ENCODE data around the gene CPNE2.

The CPNE2 gene

GRCh38 chr16:57146040-57146647, 53.8 kb downstream of the CPNE2 start:
- Histone ChIP-seq H3K4me1 (ENCODE audit: control insufficient read depth, insufficient read depth, low read length) (peaks cover 7% of the 10 kb centered on the region), H3K27me3 (ENCODE audit: control insufficient read depth, insufficient read depth, low read length) (no peaks in the 10 kb centered on the region), H3K9me3 (ENCODE audit: control insufficient read depth, insufficient read depth, low read length) (no peaks in the 10 kb centered on the region), H3K27ac (ENCODE audit: low read length) (no peak overlapping the region), H3K36me3 (ENCODE audit: control insufficient read depth, insufficient read depth, low read length) (no peaks in the 10 kb centered on the region), H3K4me3 (ENCODE audit: low read length) (no peak overlapping the region)
- no peak for DNase-seq (ENCODE audit: low read depth, low spot score)
- whole genome bisulfite sequencing (ENCODE audit: insufficient coverage, insufficient read length) = no CpG with 5 or more reads among the region's 24 CpGs

- DNase-seq (ENCODE audit: low read depth, low spot score) = no peak
- H3K4me3 ChIP-seq (ENCODE audit: low read length) = no peak overlapping the region
- H3K27me3 ChIP-seq (ENCODE audit: control insufficient read depth, insufficient read depth, low read length) = no peaks in the 10 kb centered on the region
- H3K27ac ChIP-seq (ENCODE audit: low read length) = no peak overlapping the region
- H3K36me3 ChIP-seq (ENCODE audit: control insufficient read depth, insufficient read depth, low read length) = no peaks in the 10 kb centered on the region
- no CpG with 5 or more reads among the region's 5 CpGs for WGBS (ENCODE audit: insufficient coverage, insufficient read length)
- peaks cover 7% of the 10 kb centered on the region for H3K4me1 ChIP-seq (ENCODE audit: control insufficient read depth, insufficient read depth, low read length)
- H3K9me3 ChIP-seq (ENCODE audit: control insufficient read depth, insufficient read depth, low read length) = no peaks in the 10 kb centered on the region
Observed at GRCh38 chr16:57146735-57147134, 54.4 kb downstream of the CPNE2 start.

DNA sequence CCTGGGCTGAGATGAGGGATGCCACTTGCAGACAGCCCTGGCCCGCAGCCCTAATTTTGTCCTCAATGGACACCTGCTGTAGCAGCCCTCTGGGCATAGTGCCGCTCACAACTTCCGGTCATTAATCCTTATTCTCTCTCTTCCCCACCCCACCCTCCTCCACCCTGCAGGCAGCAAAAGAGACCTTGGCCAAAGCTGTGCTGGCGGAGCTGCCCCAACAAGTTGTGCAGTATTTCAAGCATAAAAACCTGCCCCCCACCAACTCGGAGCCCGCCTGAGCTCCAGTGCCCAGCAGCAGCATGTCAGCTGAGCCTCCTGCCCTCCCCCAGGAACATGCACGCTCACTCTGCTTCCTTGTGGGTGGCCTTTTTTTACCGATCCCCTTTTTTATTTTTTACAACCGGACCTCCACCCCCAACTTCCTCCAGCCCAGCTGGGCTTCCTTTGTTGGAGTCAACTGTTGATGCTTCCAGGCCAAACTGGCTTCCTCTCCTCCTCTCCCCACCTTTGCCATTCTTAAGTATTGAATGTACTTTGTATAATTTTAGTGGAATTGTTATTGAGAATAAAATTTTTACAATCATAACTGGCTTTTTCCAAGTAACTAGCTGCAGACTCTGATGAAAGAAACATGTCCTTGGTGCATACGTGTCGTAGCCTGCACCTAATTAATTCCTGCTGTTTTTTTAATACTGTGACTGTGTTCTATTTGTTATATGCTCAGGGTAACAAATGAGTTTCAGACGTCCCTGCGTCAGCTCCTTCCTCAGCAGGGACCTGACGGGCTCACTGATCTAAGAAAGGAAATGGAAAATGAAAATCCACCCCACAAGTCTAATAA, 55.2 kb downstream of the CPNE2 start:
- no peak overlapping the region for H3K4me3 ChIP-seq (ENCODE audit: low read length)
- H3K9me3 ChIP-seq (ENCODE audit: control insufficient read depth, insufficient read depth, low read length) = no peaks in the 10 kb centered on the region
- no peaks in the 10 kb centered on the region for H3K27me3 ChIP-seq (ENCODE audit: control insufficient read depth, insufficient read depth, low read length)
- no peak overlapping the region for H3K27ac ChIP-seq (ENCODE audit: low read length)
- H3K36me3 ChIP-seq (ENCODE audit: control insufficient read depth, insufficient read depth, low read length) = 0 out of 2 replicates have a peak, but pooled peaks cover under 1% of the 10 kb centered on the region
- no peak for DNase-seq (ENCODE audit: low read depth, low spot score)
- no CpG with 5 or more reads among the region's 14 CpGs for WGBS (ENCODE audit: insufficient coverage, insufficient read length)
- H3K4me1 ChIP-seq (ENCODE audit: control insufficient read depth, insufficient read depth, low read length) = peaks cover 7% of the 10 kb centered on the region

DNA sequence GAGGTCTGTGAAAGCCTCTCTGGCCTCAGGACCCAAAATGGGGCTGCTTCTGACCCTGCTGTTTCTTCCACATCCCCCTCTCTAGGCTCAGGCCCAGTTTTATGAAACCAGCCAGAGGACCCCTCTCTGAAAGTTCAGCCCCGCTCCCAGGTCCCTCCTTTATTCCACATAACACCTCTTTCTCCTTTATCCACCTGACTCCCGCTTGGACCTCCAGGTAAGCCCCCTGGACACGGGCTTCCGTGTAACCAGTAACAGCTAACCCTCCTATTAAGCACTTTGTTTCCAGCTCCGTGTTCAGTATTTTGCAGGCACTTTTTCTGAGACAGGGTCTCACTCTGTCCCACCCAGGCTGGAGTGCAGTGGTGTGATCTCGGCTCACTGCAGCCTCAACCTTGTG, 56.1 kb downstream of the CPNE2 start:
- Histone ChIP-seq H3K9me3 (ENCODE audit: control insufficient read depth, insufficient read depth, low read length) (no peaks in the 10 kb centered on the region), H3K4me1 (ENCODE audit: control insufficient read depth, insufficient read depth, low read length) (peaks cover 7% of the 10 kb centered on the region), H3K4me3 (ENCODE audit: low read length) (no peak overlapping the region), H3K27ac (ENCODE audit: low read length) (no peak overlapping the region), H3K27me3 (ENCODE audit: control insufficient read depth, insufficient read depth, low read length) (no peaks in the 10 kb centered on the region), H3K36me3 (ENCODE audit: control insufficient read depth, insufficient read depth, low read length) (0 out of 2 replicates have a peak, but pooled peaks cover 3% of the 10 kb centered on the region)
- DNase-seq (ENCODE audit: low read depth, low spot score) = no peak
- no CpG with 5 or more reads among the region's 6 CpGs for WGBS (ENCODE audit: insufficient coverage, insufficient read length)

- Histone ChIP-seq H3K36me3 (ENCODE audit: control insufficient read depth, insufficient read depth, low read length) (peaks cover 11% of the 10 kb centered on the region), H3K4me1 (ENCODE audit: control insufficient read depth, insufficient read depth, low read length) (peaks cover 7% of the 10 kb centered on the region), H3K27me3 (ENCODE audit: control insufficient read depth, insufficient read depth, low read length) (no peaks in the 10 kb centered on the region), H3K27ac (ENCODE audit: low read length) (no peak overlapping the region), H3K9me3 (ENCODE audit: control insufficient read depth, insufficient read depth, low read length) (no peaks in the 10 kb centered on the region), H3K4me3 (ENCODE audit: low read length) (no peak overlapping the region)
- DNase-seq (ENCODE audit: low read depth, low spot score) = no peak
- WGBS (ENCODE audit: insufficient coverage, insufficient read length) = no CpG with 5 or more reads among the region's 10 CpGs
Observed at GRCh38 chr16:57149391-57149790, 57.0 kb downstream of the CPNE2 start.

DNA sequence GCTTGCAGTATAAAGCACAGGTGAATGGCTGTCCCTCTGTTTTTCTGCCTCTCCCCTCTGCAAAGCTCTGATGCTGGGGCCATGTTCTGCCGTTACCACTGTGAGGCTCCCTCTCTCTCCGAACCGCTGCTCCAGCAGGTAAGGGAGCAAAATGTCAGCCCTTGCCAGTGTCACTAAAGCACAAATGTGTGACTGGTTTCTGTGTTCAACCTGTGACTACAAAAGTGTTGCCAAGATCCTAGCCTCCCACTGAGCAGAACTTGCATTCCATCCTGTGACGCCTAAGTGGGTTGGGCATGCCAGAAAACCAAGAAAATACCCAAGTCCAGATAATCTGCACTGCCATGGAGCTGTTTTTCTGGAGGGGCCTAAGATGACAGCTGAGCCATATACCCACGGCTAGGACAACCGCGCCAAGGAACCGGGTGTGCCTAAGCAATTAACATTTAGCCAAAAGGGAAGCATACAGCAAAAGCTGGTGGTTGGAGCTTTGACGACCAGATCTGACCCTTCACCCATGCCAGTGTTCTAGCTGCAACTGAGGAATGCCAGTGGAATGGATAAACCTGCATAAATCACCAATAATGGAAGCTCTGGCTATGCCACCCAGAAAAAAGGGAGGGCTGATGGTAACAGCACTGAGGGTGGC, 58.4 kb downstream of the CPNE2 start:
- peaks cover 11% of the 10 kb centered on the region for H3K36me3 ChIP-seq (ENCODE audit: control insufficient read depth, insufficient read depth, low read length)

GRCh38 chr16:57151369-57151768, 59.0 kb downstream of the CPNE2 start:
- H3K27ac ChIP-seq (ENCODE audit: low read length) = no peak overlapping the region
- H3K4me1 ChIP-seq (ENCODE audit: control insufficient read depth, insufficient read depth, low read length) = peaks cover 5% of the 10 kb centered on the region
- no peaks in the 10 kb centered on the region for H3K9me3 ChIP-seq (ENCODE audit: control insufficient read depth, insufficient read depth, low read length)
- H3K27me3 ChIP-seq (ENCODE audit: control insufficient read depth, insufficient read depth, low read length) = no peaks in the 10 kb centered on the region
- H3K36me3 ChIP-seq (ENCODE audit: control insufficient read depth, insufficient read depth, low read length) = peaks cover 11% of the 10 kb centered on the region
- no peak for DNase-seq (ENCODE audit: low read depth, low spot score)
- WGBS (ENCODE audit: insufficient coverage, insufficient read length) = no CpG with 5 or more reads among the region's 2 CpGs
- H3K4me3 ChIP-seq (ENCODE audit: low read length) = no peak overlapping the region

More for the DNA sequence above, 58.4 kb downstream of the CPNE2 start:
- Histone ChIP-seq H3K9me3 (ENCODE audit: control insufficient read depth, insufficient read depth, low read length) (no peaks in the 10 kb centered on the region), H3K4me1 (ENCODE audit: control insufficient read depth, insufficient read depth, low read length) (peaks cover 7% of the 10 kb centered on the region), H3K27me3 (ENCODE audit: control insufficient read depth, insufficient read depth, low read length) (no peaks in the 10 kb centered on the region), H3K4me3 (ENCODE audit: low read length) (no peak overlapping the region), H3K27ac (ENCODE audit: low read length) (no peak overlapping the region)
- no peak for DNase-seq (ENCODE audit: low read depth, low spot score)
- WGBS (ENCODE audit: insufficient coverage, insufficient read length) = no CpG with 5 or more reads among the region's 9 CpGs

GRCh38 chr16:57152096-57153093, 60.0 kb downstream of the CPNE2 start:
- Histone ChIP-seq H3K27ac (ENCODE audit: low read length) (no peak overlapping the region), H3K4me1 (ENCODE audit: control insufficient read depth, insufficient read depth, low read length) (0 out of 2 replicates have a peak, but pooled peaks cover 3% of the 10 kb centered on the region), H3K27me3 (ENCODE audit: control insufficient read depth, insufficient read depth, low read length) (no peaks in the 10 kb centered on the region), H3K36me3 (ENCODE audit: control insufficient read depth, insufficient read depth, low read length) (peaks cover 11% of the 10 kb centered on the region), H3K9me3 (ENCODE audit: control insufficient read depth, insufficient read depth, low read length) (no peaks in the 10 kb centered on the region), H3K4me3 (ENCODE audit: low read length) (no peak overlapping the region)
- DNase-seq (ENCODE audit: low read depth, low spot score) = no peak
- no CpG with 5 or more reads among the region's 4 CpGs for WGBS (ENCODE audit: insufficient coverage, insufficient read length)

- Histone ChIP-seq H3K27me3 (ENCODE audit: control insufficient read depth, insufficient read depth, low read length) (no peaks in the 10 kb centered on the region), H3K36me3 (ENCODE audit: control insufficient read depth, insufficient read depth, low read length) (peaks cover 11% of the 10 kb centered on the region), H3K4me1 (ENCODE audit: control insufficient read depth, insufficient read depth, low read length) (0 out of 2 replicates have a peak, but pooled peaks cover 3% of the 10 kb centered on the region), H3K4me3 (ENCODE audit: low read length) (no peak overlapping the region), H3K27ac (ENCODE audit: low read length) (no peak overlapping the region), H3K9me3 (ENCODE audit: control insufficient read depth, insufficient read depth, low read length) (no peaks in the 10 kb centered on the region)
- no peak for DNase-seq (ENCODE audit: low read depth, low spot score)
- no CpG with 5 or more reads among the region's 6 CpGs for WGBS (ENCODE audit: insufficient coverage, insufficient read length)
Observed at GRCh38 chr16:57153841-57154240, 61.5 kb downstream of the CPNE2 start.
